Transverse colon (tissue), 3 donors: ENCODE measurements around the gene SGIP1.

Experiments used
- POLR2A ChIP-seq: fragments of 450-650 bp; IDR thresholded peaks from one replicate; pipeline ENCODE4 v1.6.1; 2016; ENCODE audit warnings: antibody characterized with exemption, mild to moderate bottlenecking, moderate library complexity
- POLR2AphosphoS5 ChIP-seq, 3 donors: sonication (generic); formaldehyde crosslinking; IDR thresholded peaks; one replicate each; pipeline ENCODE4 v1.6.1; 2016; ENCODE audit warnings: antibody characterized with exemption in 3 of 3

GRCh38 chr1:66693856-66694255 lies 159.9 kb downstream of the SGIP1 start:
- TF ChIP-seq POLR2AphosphoS5 (IDR thresholded peaks at IDR 0.05): no peak
- TF ChIP-seq POLR2A: no peak
